ENCODE data around the gene POU6F2.
"Not testable (repeated sequence)": the region's sequence is repeated elsewhere in the genome, so short reads cannot be mapped to it uniquely, and the experiment has no call there.

The POU6F2 gene

DNA sequence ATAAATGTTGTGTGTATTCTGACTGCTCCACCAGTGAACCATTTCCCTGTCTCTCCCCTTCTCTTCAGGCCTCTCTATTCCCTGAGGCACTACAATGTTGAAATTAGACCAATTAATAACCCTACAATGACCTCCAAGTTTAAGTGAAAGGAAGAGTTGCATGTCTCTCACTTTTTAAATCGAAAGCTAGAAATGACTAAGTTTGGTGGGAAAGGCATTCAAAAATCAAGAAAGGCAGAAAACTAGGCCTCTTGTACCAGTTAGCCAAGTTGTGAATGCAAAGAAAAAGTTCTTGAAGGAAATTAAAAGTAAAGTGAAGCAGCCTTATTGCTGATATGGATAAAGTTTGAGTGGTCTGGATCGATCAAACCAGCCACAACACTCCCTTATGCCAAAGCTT is 390.2 kb downstream of the POU6F2 start:
- no peak for DNase-seq

DNA sequence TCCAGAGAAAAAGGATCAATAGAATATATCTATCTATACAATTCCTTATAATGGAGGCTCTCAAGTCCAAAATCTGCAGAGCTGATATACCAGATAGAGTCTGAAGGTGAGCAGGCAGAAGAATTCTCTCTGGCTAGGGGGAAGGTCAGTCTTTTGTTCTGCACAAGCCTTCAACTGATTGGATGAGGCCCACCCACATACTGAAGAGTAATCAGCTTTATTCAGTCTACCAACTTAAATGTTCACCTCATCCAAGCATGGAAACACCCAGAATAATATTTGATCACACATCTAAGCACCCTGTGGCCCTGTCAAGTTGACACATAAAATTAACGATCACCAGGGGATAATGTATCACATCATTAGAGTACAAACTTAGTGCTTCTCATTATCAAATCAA is 394.7 kb downstream of the POU6F2 start:
- no peak for DNase-seq

DNA sequence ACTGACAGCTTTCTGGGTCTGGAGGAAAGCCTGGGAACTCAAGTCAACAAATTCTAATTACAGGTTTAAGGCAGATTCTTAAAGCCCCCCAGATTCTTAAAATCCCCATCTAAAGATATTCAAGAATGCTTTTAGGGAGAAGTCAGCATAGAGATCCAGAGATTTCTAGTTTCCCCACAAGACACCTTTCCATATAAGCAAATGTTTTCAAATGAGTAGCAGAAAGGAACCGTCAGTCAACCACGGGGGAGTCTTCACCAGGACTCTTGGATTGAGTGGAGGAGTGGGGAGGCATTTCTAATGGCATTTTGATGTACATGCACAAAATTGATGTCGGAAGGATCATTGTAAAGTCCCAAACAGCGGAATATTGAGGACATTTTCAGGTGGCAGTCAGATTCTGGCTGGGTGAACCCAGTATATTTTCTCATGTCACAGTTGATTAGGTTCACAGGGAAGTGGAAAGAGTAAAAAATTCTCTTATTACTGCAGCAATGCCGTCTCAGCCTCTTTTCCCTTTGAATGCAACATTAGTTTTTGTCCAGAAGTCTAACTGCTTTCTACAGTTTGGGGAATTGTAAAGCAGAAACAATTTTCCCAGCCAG is 396.8 kb downstream of the POU6F2 start:
- no peak for DNase-seq

DNA sequence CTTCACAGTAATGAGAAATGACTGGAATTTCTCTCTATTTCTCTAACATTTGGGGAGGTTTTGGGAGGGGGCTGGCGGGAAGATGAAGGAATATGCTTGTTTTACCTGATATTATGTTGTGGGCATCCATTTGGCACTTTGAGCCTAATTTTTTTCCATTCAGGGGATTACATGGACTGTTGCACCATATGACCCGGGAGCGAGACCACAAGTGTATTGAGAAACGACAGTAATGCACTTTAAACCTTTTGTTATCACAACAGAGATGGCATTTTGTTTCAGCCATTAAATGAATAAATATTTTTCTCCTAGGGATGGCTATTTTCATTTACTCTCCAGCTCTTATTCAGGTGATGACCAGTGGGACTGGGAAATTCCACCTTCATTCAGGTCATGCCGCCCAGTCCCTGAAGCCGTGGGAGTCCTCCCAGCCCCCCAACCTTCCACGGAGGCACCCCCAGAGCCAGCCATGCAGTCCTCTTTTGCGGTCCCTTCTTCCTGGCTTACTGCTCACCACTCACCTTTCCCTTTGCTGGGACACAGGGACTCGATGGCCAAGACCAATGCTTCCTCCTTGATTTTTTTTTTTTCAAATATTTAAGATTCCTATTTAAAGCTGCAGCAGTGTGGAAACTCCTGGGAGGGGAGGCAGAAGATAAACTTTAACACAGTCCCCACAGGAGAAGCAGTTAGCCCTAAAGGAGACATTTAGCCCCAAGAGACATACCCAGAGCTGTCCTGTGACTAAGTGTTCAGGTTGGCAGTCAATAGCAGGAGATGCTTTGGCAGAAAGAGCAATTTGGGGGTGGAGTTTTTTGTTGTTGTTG is 397.6 kb downstream of the POU6F2 start:
- no peak for DNase-seq

DNA sequence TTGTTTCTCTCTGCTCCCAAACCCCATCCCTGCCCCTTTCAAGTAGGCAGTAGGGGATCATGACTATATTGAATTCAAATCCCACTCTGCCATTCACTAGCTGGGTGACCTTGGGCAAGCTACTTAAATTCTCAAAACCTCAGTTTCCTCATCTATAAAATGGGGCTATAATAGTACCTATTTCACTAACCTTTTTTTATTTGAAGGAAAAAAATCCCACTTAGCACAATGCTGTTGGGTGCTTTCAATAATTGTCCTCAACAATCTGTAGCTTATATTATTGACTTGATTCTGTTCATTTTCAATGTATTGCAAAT is 398.1 kb downstream of the POU6F2 start:
- no peak for DNase-seq

DNA sequence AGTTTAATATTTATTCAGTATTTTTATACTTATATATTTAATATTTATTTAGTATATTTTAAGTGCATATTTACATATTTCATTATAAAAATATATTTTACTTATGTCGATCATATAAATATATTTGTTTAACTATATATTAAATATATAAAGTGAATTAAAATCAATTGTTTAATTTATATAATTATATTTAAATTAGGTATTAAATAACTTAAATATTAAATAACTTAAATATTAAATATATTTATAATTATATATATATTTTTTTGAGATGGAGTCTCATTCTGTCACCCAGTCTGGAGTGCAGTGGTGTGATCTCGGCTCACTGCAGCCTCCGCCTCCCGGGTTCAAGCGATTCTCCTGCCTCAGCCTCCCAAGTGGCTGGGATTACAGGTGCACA is 399.2 kb downstream of the POU6F2 start:
- DNase-seq, result not testable (repeated sequence)

DNA sequence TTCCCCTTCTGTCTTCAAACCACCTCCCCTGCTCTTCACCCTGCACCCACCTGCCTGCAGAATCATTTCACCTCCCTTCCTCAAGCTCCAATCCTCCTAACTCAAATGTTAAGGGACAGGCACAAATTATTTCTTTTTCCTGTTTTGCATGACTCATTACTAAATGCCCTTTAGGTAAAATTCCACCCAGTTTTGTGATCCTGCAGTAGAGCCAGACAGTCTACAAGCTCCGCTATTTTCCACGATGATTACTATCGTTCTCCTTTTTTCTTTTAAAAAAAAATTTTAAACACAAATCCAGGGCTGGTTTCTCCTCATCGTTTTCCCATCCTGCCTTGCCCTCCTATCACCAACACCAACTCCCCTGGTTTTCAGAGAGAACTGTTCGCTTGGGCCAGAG is 401.7 kb downstream of the POU6F2 start:
- no peak for DNase-seq

DNA sequence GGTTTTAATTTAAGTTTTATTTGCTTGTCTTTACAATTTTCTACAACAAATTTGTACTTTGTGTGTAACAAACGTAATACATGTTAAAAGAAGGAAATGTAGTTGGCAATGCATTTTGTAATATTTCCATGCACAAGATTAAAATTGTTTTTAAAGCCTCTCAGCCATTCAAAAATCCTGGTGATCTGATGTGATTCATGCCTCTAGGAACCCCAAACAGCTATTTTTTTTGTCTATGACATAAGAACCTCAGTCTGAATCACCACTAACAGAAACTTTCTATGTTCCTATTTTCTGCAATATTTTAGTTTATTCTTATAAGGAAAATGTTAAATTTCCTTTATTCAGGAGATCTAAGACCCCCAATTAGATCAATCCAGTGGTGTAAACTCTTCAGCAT is 405.4 kb downstream of the POU6F2 start:
- no peak for DNase-seq

DNA sequence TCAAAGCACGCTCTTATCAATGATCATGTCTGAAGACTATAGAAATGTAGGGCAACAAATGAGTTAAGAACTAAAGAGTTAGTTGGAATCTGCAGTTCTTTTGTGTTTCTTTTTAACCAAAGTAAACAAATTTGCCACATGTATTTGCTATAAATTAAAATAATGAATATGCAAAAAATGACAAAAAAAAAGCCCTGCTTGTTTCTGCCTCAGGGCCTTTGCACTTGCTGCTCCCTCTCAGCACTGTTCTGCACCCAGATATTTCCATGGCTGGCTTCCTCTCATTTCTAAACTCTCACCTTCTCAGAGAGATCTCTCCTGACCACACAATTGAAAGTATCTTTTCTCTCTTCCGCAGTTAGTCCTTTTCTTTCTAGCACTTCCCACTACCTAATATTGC is 406.7 kb downstream of the POU6F2 start:
- DNase-seq, result no peak

DNA sequence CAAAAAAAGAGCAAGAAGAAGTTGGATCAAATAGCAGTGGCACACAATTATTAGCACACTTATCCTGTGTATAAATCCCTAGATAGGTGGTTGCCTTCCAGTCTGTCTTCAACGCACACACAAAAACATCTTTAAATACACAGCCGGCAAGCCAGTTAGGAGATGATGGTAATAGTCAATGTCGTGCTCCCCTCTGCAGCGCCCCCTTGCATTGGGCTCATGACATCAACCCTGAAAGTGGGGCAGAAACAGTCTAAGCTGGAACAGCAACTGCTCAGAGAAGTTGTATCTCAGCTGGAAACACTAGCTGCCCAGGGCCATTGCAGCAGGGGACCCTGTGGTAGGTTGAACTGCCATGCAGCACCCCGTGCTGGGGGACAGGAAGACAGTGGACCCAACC is 409.0 kb downstream of the POU6F2 start:
- no peak for DNase-seq

DNA sequence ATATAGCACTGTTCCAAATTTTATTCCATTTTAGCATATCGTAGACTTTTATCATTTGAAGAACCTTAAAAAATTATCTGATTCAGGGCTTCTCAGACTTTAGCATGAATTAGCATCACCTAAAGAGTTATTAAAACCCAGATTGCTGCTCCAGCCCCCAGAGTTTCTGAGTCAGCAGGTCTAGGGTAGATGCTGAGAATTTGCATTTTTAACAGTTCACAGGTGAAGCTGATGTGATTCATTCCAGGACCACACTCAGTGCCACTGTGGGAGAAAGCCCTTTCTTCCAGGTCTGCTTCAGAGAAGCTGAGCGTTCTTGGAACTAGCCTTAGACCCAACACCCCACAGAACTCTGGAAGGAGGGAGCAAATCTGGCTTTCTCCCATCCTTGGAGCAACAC is 414.4 kb downstream of the POU6F2 start:
- DNase-seq, result no peak

DNA sequence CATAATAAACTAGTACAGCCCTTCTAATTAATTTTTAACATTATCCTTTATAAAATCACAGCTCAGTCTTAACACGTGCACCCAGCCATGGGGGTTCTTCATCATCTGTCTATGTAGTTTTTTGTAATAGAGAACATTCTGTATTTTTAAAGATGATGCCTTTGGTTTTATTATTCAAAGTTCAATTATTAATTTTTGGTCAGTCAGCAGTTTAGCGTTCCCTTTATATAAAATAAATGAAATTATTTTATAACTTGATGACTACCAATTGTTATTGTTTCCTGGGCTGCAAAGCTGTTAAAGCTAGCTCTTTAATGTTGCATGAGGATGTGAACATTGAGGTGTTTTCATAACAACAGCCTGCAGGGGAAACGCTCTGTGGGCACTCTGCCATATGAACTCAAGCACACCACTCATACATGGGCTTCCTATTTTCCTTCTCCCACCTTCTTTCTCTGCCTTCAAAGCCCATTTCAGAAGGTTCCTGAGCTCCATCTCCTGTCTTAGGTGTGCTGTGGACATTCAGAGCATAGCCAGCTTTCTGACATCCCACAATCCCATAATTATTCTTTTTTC is 416.5 kb downstream of the POU6F2 start:
- no peak for DNase-seq

DNA sequence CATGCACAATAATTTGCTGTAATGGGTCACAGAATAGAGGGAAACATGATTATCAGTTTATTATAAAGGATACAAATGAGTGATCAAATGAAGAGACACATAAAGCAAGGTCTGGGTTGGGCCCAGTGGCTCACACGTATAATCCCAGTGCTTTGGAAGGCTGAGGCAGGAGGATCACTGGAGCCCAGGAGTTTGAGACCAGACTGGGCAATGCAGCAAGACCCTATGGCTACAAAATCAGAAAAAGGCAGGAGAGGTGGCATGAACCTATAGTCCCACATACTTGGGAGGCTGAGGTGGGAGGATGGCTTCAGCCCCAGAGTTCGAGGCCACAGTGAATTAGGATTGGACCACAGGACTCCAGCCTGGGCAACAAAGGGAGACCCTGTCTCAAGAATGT is 421.7 kb downstream of the POU6F2 start:
- DNase-seq, result no peak

DNA sequence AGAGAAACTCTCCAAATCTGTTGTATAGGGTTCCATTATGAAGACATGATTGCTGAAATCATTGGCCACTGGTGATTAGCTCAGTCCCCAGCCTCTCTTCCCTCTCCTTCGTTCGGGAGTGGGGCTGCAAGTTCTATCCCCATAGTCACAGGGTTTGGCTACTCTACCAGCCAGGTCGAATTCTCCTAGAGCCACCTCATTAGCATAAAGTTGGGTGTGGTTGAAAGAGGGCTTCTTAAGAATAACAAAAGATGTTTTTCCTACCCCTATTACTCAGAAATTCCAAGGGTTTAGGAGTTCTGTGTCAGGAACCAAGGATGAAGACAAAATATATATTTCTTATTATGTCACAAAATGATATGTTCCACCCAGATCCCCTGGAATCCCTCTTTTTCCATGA is 422.3 kb downstream of the POU6F2 start:
- no peak for DNase-seq

DNA sequence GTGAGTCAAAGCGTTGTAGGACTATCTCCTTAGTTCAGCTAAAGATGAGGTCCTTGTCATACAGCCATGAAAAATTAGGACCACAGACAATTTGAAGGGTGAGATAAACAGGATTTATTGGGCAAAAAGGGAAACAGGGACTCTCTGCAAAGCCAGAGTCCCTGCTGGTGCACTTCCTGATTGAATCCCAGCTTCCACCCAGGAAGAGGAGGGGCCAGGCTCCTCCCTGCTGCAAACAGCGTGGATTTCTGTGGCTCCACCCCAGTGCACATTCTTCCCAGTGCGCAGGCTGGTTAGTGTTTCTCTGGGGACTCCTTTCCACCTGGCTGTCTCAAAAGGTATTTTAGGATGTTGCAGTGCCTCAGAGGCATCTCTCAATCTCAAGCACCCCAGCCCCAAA is 423.1 kb downstream of the POU6F2 start:
- no peak for DNase-seq

DNA sequence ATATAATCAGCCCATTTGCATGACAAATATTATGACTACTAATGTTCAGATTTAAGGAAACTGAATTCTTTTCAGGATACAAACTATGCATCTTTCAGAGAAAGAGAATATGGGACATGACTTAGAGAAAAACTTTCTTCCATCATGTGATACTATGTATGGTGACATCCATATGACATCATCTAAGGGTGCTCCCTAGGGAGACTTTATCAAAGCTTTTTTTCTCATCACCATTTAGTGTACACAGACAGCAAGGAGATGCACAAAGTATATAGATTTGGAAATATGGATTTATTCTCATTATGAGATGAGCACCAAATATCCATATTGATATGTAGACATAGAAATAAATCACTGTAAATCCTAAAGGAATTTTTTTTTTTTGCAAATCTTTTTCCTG is 424.3 kb downstream of the POU6F2 start:
- DNase-seq, result no peak

DNA sequence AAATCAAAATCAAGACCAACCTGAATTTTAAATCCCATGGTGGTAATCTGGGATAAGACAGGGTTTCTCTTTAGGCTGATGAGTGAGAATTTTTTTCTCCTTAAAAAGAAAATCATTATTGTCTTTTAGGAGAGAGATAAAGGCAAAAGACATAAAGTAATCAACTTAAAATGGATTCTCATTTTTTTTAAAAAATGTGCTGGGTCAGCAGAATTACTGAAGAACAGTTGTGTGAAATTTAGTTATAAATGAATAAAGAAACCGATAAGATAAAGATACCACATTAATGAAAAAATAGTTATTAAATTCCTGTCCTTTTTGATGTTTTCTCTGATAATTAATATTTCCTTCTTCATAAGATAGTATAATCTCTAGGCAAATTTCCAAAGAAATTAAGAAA is 427.2 kb downstream of the POU6F2 start:
- no peak for DNase-seq

DNA sequence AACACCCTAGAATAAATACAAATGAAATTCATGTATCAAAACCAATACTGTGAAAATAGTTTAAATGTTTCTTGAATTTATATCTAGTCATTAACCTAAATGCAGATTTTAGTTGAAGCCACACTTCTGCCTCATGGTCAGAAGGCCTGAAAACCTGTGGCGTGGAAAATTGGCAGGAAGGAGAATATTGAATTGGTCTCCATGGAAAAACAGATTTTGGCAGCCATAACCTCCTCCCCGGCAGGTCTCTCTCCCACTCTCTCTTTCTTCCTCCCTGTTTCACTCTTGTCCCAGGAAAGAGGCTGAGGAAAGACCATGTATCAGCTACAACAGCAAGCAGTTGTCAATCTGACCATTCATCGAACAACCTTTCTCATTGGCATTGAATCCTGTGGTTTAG is 427.9 kb downstream of the POU6F2 start:
- DNase-seq, result no peak

DNA sequence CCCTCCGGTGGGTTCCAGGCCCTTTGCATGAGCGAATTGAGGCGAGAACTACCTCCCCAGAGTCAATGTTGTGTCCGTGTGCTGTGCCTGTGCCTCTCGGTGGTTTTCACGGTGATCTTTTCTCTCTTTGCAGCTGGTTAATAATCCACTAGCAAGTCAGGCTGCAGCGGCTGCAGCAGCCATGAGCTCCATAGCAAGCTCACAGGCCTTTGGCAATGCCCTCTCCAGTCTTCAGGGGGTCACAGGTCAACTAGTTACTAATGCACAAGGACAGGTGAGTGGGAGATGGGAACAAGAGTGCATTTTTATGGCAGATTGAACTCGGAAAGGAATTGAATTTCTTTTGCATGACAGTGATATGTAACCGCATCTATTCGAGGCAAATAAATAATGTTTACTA is 428.8 kb downstream of the POU6F2 start:
- no peak for DNase-seq

DNA sequence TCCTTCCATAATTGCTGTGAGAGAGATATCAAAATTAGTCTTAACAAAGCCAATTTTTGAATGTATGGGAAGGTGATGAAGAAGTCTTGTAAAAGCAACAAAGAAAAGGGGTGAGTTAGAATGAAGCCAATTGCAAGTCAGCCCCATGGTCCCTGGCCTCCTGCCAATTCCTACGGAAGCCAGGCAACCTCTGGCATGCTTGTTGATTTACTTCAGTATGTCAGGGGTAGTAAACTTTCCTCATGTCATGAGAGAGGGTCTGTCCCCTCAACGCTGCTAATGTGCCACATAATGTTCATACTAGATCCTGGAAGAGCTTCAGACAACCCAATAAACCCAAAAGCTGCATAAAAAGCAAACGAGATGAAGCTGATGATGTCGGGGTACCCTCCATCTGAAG is 429.4 kb downstream of the POU6F2 start:
- DNase-seq, result peak; percentile 9

DNA sequence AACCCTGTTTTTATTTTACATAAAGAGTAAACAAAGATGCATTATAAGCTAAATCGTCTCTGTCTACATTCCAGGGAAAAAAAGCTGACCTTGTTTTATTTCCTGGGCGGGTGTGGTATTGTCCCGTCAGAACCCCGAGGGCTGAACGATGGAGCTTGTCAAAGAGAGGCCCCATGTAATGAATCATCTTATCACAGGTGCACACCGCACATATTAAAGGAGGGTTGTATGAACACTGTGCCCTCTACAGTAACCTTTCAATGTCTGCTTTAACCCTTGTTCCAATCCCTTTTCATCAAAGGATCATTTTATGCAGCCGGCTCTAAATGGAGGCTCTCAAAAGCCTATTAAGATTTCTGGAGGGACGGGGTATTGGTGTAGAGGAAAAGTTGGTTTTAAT is 430.0 kb downstream of the POU6F2 start:
- no peak for DNase-seq

DNA sequence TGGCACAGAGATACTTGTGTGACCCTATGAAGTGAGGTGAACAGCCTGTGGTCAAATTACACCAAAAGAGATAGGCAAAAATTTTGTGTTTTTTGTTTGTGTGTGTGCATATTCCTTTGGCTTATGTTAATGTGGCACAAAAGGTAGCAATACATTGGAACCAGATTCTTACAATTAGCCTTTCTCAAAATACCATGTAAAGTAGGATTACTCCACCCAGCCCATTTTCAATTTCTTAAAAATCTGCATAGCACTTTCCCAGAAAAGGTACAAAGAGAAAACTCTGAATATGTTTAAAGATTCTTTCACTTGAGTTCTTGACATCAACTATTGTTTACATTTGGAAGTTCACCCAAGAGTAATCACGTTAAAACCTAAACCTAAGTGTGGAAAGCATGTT is 431.2 kb downstream of the POU6F2 start:
- no peak for DNase-seq

DNA sequence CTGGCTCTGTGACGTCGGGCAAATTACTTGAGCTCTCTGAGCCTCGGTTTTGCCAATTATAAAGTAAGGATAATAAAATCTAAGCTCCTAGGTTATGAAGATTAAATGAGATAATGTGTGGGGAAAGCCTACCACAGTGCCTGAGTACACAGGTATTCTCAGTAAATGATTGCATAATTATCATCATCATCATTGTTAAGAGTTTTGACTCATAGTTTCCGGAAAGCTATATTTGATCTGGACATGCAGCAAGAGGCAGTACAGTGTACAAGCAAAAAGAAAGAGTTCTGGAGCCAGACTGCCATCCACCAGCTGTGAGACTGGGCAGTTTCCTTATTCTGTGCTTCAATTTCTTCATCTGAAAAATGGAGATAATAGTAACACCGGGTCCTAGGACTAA is 432.9 kb downstream of the POU6F2 start:
- no peak for DNase-seq

DNA sequence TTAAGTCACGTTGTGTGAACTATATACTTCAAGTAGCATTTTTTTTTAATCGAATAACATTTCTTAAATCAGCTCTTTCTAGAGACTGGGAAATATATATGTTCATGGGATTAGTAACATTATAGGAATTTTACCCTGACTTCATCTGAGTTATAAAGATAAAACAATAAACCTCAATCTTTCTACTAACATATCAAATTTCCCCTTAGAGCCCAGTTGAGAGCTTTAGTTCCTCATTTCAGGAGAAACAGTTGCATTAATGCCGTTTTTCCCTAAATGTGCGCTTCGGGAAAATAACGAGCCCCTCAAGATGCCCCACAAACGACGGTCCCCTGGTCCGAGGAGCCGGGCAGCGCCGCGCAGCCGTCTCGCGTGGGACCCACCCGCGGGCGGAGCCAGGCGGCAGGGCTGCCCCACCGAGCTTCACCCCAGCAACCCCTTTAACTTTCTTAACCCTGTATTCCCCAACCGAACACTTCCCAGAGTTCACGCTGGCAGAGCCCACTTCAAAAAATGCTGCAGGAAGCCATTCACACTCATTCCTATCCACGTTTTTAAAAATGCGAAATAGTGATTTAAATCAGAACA is 436.0 kb downstream of the POU6F2 start:
- no peak for DNase-seq

Measured in NCI-H82 (cell line).